KMS-11 (cell line): ENCODE results near the gene SENP3.

Experiments used
- H2AFZ ChIP-seq: fragments of 200-600 bp; sonication (generic); 2 replicates; pipeline ENCODE4 v1.6.1; 2016; ENCODE audit warnings: antibody characterized with exemption, mixed run types, low read depth
- H3K27ac ChIP-seq: fragments of 200-600 bp; sonication (generic); 2 replicates; pipeline ENCODE4 v1.6.1; 2016; ENCODE audit warnings: mild to moderate bottlenecking, mixed run types
- H3K27me3 ChIP-seq: fragments of 200-600 bp; sonication (generic); 2 replicates; pipeline ENCODE4 v1.6.1; 2017; ENCODE audit warnings: mild to moderate bottlenecking, low read depth, mixed run types, moderate library complexity; ENCODE audit not compliant: insufficient read depth
- H3K36me3 ChIP-seq: fragments of 200-600 bp; sonication (generic); 2 replicates; pipeline ENCODE4 v1.6.1; 2017; ENCODE audit warnings: mild to moderate bottlenecking, mixed run types; ENCODE audit not compliant: insufficient read depth
- H3K4me1 ChIP-seq: fragments of 200-600 bp; sonication (generic); 2 replicates; pipeline ENCODE4 v1.6.1; 2016; ENCODE audit warnings: mild to moderate bottlenecking, low read depth, mixed run types; ENCODE audit not compliant: poor library complexity, severe bottlenecking
- H3K4me2 ChIP-seq: fragments of 200-600 bp; sonication (generic); 2 replicates; pipeline ENCODE4 v1.7.0; 2016; ENCODE audit warnings: mild to moderate bottlenecking, mixed run types
- H3K4me3 ChIP-seq: fragments of 200-600 bp; sonication (generic); IDR thresholded peaks from 2 replicates; pipeline ENCODE4 v1.6.1; 2017; ENCODE audit warnings: low read depth, low read length, mixed read lengths; ENCODE audit not compliant: insufficient read depth
- H3K79me2 ChIP-seq: fragments of 200-600 bp; sonication (generic); 2 replicates; pipeline ENCODE4 v1.6.1; 2016; ENCODE audit warnings: low read depth, mixed run types; ENCODE audit not compliant: insufficient read depth
- H3K9ac ChIP-seq: fragments of 200-600 bp; sonication (generic); 2 replicates; pipeline ENCODE4 v1.6.1; 2016; ENCODE audit warnings: mild to moderate bottlenecking, mixed run types
- H4K20me1 ChIP-seq: fragments of 200-600 bp; sonication (generic); 2 replicates; pipeline ENCODE4 v1.6.1; 2016; ENCODE audit warnings: mild to moderate bottlenecking, mixed run types; ENCODE audit not compliant: insufficient read depth
- TF ChIP-seq, protein P1 (sequence below): fragments of 200-600 bp; sonication (generic); conservative IDR thresholded peaks from 2 replicates; pipeline ENCODE4 v1.6.1; 2017; ENCODE audit warnings: low read depth, mild to moderate bottlenecking, antibody characterized with exemption, low read length, moderate library complexity, mixed read lengths

Gene SENP3

DNA sequence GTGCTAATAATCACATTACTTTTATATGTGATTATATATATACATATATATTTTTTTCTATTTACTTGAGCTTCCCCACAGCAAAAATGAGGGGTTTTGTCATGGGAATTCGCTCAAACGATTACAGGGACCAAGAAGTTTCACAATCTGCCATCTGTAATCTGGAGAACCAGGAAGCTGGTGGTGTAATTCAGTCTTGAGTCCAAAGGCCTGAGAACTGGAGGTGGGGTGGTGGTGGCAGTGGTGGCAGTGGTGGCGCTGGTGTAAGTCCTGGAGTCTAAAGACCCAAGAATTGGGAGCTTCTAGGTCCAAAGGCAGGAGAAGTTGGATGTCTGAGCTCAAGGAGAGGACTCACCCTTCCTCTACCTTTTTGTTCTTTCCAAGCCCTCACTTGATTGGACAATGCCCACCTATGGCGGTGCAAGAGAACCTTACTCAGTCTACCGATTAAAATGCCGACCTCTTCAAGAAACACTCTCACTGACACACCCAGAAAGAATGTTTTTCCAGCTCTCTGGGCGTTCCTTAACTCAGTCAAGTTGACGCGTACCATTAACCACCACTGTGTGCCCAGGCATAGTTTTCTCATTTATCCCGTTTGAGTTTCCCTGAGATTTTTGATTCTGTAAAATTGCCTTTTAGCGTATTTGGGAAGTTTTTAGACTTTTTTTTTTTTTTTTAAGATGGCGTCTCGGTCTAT lies 45.7 kb upstream of the SENP3 start:
- H3K36me3 ChIP-seq: no peaks in the 10 kb centered on the region
- H3K9ac ChIP-seq: no peak overlapping the region
- no peak overlapping the region for H2AFZ ChIP-seq
- TF ChIP-seq, protein P1, sequence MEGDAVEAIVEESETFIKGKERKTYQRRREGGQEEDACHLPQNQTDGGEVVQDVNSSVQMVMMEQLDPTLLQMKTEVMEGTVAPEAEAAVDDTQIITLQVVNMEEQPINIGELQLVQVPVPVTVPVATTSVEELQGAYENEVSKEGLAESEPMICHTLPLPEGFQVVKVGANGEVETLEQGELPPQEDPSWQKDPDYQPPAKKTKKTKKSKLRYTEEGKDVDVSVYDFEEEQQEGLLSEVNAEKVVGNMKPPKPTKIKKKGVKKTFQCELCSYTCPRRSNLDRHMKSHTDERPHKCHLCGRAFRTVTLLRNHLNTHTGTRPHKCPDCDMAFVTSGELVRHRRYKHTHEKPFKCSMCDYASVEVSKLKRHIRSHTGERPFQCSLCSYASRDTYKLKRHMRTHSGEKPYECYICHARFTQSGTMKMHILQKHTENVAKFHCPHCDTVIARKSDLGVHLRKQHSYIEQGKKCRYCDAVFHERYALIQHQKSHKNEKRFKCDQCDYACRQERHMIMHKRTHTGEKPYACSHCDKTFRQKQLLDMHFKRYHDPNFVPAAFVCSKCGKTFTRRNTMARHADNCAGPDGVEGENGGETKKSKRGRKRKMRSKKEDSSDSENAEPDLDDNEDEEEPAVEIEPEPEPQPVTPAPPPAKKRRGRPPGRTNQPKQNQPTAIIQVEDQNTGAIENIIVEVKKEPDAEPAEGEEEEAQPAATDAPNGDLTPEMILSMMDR: no peak
- H3K4me1 ChIP-seq: no peaks in the 10 kb centered on the region
- H3K27ac ChIP-seq: no peak overlapping the region
- no peak overlapping the region for H3K4me3 ChIP-seq
- H4K20me1 ChIP-seq: no peaks in the 10 kb centered on the region
- no peak overlapping the region for H3K4me2 ChIP-seq
- H3K79me2 ChIP-seq: no peaks in the 10 kb centered on the region
- H3K27me3 ChIP-seq: no peaks in the 10 kb centered on the region

DNA sequence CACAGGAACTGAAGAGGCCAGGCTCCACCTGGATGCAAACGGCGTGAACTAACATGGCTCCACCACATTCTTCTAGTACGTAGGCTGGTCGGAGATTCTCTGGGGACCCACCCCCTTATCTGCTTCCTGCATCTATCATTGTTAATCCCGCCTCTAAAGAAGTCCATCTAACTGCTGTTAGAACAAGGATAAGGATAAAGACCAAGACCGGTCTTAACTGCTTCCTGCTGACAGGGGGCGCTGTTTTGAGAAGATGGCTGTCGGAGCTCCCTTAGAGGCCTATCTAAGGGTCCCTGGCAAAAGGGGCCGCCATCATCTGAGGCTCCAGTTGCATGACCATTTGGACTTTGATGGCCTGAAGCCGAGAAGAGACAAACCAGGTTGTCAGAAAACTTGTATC lies 38.7 kb upstream of the SENP3 start:
- Histone ChIP-seq H3K27ac (no peak overlapping the region), H3K27me3 (no peaks in the 10 kb centered on the region), H3K9ac (no peak overlapping the region), H2AFZ (no peak overlapping the region), H3K4me3 (no peak overlapping the region), H4K20me1 (no peaks in the 10 kb centered on the region), H3K79me2 (no peaks in the 10 kb centered on the region), H3K36me3 (no peaks in the 10 kb centered on the region), H3K4me1 (no peaks in the 10 kb centered on the region), H3K4me2 (no peak overlapping the region)
- TF ChIP-seq, protein P1: peak; percentile 28

DNA sequence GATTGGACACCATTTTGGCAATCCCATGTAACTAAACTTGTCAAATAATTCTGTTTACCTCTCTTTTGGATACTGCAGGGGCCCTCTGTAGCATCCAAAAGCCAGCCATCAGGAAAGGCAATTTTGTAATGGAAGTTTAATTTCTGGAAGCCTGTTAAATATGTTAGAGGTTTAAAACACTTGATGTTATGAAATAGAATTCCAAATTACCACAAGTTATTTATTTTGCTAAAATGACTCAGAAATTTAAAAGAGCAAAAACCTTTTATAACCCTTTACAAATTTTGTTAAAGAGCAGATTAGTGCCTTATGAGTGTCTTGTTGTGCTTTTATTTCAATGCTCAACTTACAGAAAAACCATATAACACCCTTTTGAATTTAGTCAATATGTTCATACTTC lies 32.9 kb upstream of the SENP3 start:
- Histone ChIP-seq H3K27me3 (no peaks in the 10 kb centered on the region), H3K4me3 (no peak overlapping the region), H3K36me3 (no peaks in the 10 kb centered on the region), H3K9ac (no peak overlapping the region), H3K4me2 (no peak overlapping the region), H3K4me1 (no peaks in the 10 kb centered on the region), H3K27ac (no peak overlapping the region), H3K79me2 (no peaks in the 10 kb centered on the region), H4K20me1 (no peaks in the 10 kb centered on the region), H2AFZ (no peak overlapping the region)
- TF ChIP-seq, protein P1: no peak

DNA sequence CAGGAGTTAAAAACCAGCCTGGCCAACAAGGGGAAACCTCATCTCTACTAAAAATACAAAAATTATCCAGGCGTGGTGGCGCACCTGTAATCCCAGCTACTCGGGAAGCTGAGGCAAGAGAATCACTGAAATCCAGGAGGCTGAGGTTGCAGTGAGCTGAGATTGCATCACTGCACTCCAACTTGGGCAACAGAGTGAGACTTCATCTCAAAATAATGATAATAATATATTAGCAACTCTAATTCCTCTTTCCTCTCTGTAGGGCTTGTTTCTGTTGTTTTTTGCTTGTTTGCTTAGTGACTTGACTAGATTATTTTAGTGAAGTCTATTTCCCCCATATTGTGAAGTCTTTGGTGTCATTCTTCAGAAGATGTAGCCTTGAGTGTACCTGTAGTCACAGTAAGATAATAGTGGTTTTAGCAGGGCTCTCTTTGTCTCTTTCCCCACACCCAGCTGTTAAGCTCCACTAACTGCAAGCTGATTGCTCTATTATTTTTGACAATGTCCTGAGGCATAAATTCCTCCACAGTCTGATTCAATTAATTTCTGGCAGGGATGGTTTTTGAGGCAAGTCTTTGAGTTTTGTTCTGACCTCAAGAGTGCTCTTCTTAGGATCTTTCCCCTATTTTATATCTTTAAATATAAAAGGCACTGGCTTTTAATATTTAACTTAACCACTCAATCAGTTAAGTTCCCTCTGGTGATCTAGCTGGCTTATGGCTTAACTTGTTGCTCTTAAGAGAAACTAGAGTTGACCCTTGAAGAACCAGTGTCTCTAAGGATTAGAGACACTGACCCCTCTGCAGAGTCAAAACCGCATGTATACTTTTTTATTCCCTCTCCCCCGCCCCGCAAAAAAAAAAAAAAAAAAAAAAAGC lies 31.5 kb upstream of the SENP3 start:
- no peak overlapping the region for H3K9ac ChIP-seq
- no peak overlapping the region for H3K4me2 ChIP-seq
- no peaks in the 10 kb centered on the region for H3K4me1 ChIP-seq
- TF ChIP-seq, protein P1: no peak
- no peaks in the 10 kb centered on the region for H4K20me1 ChIP-seq
- no peak overlapping the region for H3K4me3 ChIP-seq
- no peak overlapping the region for H3K27ac ChIP-seq
- no peaks in the 10 kb centered on the region for H3K27me3 ChIP-seq
- no peaks in the 10 kb centered on the region for H3K79me2 ChIP-seq
- no peaks in the 10 kb centered on the region for H3K36me3 ChIP-seq
- no peak overlapping the region for H2AFZ ChIP-seq
